T-helper 2 cell (primary cell): ENCODE results near the gene HSPB6.

ENCODE experiments used
- DNase-seq, 5 experiments: peaks; one replicate each; pipeline versions ENCODE4 v3.0.0 to v3.0.0-alpha.2; 2012 to 2022

Gene HSPB6

DNA sequence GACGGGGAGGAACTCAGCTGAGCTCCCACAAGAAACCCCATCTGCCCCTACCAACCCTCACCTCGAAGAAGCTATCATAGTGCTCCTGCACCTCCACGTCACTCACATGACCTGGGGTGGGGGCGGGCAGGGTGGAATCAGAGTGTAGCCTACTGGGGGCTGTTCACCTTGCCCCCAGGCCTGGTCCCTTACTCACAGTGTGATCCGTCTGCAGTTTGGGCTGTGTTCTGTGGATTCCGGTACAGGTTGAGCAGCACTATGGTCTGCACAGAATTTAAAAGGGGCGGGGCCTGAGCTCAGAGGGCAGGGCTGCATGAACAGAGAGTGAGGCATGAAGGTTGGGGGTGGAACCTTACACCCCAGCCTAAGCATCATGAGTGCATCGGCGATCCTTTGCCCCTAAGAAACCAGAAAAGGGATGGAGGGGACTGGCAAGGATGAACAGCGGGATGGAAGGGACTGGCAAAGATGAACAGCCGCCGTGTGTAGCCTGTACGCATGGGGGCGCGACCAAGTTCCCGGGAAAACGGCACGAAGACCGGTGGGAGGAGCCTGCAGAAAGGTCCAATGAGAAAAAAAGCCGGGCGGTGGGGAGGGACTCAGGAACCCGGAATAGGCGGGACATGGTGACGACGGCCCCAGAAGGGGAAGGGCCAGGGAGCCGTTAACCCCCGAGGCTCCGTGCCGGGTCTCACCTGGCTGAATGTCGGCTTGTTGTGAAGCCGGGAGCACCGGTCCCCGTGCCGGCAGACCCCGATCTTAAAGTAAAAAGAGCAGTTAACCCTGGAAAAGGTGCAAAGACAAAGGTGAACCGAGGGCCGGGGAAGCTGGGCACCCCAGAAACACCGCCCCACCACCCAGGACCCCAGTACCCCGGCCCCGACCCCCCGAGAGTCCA lies 12.2 kb downstream of the HSPB6 start:
- DNase-seq: peak; percentile 78 to 96 (median 91)

GRCh38 chr19:35743640-35744429 lies 13.0 kb downstream of the HSPB6 start:
- DNase-seq: no peak

DNA sequence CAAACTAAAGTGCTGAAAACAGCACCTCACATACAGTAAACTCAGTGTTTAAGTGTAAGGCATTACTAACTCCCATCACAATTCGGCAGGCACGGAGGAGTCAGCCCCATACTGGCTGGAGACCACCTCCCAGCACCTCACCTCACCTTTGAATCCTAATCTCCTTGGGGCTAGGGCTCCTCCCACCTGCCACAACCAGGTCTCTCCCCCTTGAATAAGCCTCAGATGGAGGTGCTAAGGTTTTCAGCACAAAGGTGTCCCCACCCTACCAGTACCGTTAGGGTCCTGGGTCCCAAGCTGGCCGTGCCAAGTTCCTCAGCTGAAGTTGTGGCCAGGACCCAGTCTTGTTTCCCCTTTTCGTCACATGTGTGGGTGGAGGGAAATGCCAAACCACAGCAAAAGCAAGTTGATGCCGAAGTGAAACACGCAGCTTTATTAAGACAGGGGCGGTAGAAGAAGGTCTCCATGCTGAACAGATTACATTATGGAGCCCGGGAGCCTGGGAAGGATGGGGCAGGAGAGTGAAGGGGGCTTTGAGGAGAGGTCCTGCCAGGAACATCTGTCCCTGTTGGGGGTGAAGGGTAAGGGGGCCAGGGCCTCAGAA lies 14.6 kb downstream of the HSPB6 start, which contains the start of gene IGFLR1:
Gene IGFLR1 (minus strand): TSS at position 332 of the 604 bp plus-strand sequence. CDS start 1,272 bp downstream, outside the sequence.
- DNase-seq: peak in 4 of 5 experiments; percentile 49 to 88 (median 57)

DNA sequence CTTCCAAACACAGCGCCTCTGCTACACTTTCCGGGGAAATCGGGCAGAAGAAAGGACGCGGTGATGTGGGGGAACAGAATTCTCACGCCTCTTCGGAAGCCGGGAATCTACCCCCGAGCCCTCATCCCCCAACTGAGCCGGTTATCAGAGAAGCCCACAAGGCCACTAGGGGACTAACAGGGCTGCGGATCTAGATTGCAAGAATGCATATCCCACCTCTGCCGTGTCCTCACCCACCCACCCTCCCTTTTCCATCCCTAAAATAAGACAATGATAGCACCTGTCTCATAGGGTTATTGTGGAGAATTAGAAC lies 15.7 kb downstream of the HSPB6 start:
- DNase-seq: no peak

GRCh38 chr19:35740423-35741202 lies 16.2 kb downstream of the HSPB6 start:
- peak; percentile 88 to 97 (median 94) for DNase-seq

DNA sequence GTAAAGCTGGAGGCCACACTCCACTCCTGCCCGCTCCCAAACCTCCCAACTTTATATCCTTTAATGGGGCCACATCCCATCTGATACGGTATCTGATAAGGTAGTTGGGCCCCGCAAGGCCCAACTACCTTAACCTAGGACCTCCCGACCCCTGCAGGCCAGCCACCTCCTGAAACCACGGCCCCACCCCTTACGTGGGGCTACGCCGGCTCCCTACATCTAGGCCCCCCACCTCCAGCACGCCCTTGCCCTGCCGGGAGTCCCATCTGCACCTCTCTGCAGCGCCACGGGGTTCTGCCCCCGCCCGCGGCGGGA lies 16.8 kb downstream of the HSPB6 start:
- DNase-seq: no peak

- no peak for DNase-seq
Observed at GRCh38 chr19:35739275-35740107, 17.3 kb downstream of the HSPB6 start.

GRCh38 chr19:35738887-35739229 lies 18.0 kb downstream of the HSPB6 start:
- DNase-seq: no peak

DNA sequence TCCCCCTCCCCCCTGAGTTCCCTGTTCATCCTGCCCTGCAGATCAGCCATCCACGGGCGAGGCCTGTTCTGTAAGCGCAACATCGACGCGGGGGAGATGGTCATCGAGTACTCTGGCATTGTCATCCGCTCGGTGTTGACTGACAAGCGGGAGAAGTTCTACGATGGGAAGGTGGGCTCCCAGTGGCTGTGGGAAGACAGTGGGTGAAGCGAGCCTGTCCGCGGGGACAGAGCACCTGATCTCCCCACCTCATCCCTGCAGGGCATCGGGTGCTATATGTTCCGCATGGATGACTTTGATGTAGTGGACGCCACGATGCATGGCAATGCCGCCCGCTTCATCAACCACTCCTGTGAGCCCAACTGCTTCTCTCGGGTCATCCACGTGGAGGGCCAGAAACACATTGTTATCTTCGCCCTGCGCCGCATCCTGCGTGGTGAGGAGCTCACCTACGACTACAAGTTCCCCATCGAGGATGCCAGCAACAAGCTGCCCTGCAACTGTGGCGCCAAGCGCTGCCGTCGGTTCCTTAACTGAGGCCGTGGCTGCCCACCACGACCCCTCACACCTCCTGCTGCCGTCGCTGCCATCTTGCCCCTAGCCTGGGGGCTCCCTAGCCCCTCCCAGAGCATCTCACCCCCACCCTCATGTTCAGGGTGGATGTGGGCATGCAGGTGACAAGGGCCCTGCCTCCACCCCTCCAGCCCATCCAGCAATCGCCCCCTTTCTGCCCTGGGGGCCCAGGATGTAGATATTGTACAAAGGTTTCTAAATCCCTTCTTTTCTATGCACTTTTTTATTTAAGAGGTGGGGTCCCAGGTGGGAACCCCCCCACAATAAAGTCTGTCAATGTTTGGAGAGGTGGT lies 18.6 kb downstream of the HSPB6 start:
- no peak for DNase-seq

GRCh38 chr19:35736913-35737886 lies 19.6 kb downstream of the HSPB6 start:
- DNase-seq: no peak

GRCh38 chr19:35734889-35735288 lies 21.9 kb downstream of the HSPB6 start:
- no peak for DNase-seq

GRCh38 chr19:35734273-35734672 lies 22.6 kb downstream of the HSPB6 start:
- no peak for DNase-seq

GRCh38 chr19:35733180-35734125 lies 23.4 kb downstream of the HSPB6 start:
- DNase-seq: no peak

DNA sequence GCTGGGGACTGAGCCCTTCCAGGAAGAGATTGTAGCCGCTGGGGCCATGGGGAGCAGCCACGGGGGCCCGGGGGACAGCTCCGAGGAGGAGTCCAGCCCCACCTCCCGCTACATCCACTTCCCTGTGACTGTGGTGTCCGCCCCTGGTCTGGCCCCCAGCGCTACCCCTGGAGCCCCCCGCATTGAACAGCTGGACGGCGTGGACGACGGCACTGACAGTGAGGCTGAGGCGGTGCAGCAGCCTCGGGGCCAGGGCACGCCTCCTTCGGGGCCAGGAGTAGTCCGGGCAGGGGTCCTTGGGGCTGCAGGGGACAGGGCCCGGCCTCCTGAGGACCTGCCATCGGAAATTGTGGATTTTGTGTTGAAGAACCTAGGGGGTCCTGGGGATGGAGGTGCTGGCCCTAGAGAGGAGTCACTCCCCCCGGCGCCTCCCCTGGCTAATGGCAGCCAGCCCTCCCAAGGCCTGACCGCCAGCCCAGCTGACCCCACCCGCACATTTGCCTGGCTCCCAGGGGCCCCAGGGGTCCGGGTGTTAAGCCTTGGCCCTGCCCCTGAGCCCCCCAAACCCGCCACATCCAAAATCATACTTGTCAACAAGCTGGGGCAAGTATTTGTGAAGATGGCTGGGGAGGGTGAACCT lies 24.2 kb downstream of the HSPB6 start:
- DNase-seq: no peak

- DNase-seq: no peak
Observed at GRCh38 chr19:35731779-35732405, 24.9 kb downstream of the HSPB6 start.

GRCh38 chr19:35731353-35731752 lies 25.5 kb downstream of the HSPB6 start:
- DNase-seq: no peak

DNA sequence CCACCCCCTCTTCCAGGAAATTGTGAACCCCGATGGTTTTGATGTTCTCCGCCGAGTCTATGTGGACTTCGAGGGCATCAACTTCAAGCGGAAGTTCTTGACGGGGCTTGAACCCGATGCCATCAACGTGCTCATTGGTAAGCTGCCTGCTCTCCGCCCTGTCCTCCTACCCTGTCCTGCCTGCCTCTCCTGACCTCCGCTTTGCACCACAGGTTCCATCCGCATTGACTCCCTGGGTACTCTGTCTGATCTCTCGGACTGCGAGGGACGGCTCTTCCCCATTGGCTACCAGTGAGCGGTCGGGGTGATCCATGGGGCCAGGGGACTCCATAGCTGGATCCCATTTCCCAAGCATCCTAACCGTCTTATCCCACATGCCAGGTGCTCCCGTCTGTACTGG lies 26.5 kb downstream of the HSPB6 start:
- DNase-seq: no peak
